Gastroesophageal sphincter (tissue), 4 donors: Measurements from ENCODE around the gene SKIDA1. TPM values are rescaled to one million over a fixed set of nuclear protein-coding genes. Genes with fewer than 3 reads are reported as not detected.

ENCODE experiments used
- ATAC-seq: fragments of 150-250 bp; one replicate; pipeline ENCODE4 v1.9.1; 2016; ENCODE audit warnings: mild to moderate bottlenecking, moderate library complexity
- H3K27ac ChIP-seq, 4 donors: fragments of 200-600 bp; sonication (generic) in 3 of 4; 1 replicate in 3 of 4; 2 replicates in 1 of 4; pipeline ENCODE4 v1.5.1; 2016 to 2019
- H3K27me3 ChIP-seq: fragments of 200-600 bp; sonication (generic); one replicate; pipeline ENCODE4 v1.5.1; 2019
- H3K36me3 ChIP-seq, 2 donors: fragments of 200-600 bp; sonication (generic); one replicate each; pipeline ENCODE4 v1.5.1; 2019; ENCODE audit warnings: control low read depth in 1 of 2
- H3K4me1 ChIP-seq, 3 donors: fragments of 200-600 bp; sonication (generic); 1 replicate in 2 of 3; 2 replicates in 1 of 3; pipeline ENCODE4 v1.5.1; 2016 to 2019; ENCODE audit warnings: control low read depth in 2 of 3
- H3K4me3 ChIP-seq, 2 donors: fragments of 200-600 bp; sonication (generic); one replicate each; pipeline ENCODE4 v1.5.1; 2019; ENCODE audit warnings: mild to moderate bottlenecking in 1 of 2, moderate library complexity in 1 of 2
- H3K9me3 ChIP-seq, 3 donors: fragments of 200-600 bp; sonication (generic); one replicate each; pipeline ENCODE4 v1.5.1; 2017 to 2019; ENCODE audit warnings: control low read depth in 2 of 3
- CTCF ChIP-seq, 4 experiments: fragments of 200-600 bp in 2 of 4; fragments of 450-650 bp in 2 of 4; sonication (generic) in 1 of 4; IDR thresholded peaks; one replicate each; pipeline ENCODE4 v1.5.1; 2017 to 2019; ENCODE audit warnings: antibody characterized with exemption in 4 of 4, mild to moderate bottlenecking in 2 of 4, moderate library complexity in 2 of 4
- EP300 ChIP-seq: sonication (generic); formaldehyde crosslinking; IDR thresholded peaks from one replicate; pipeline ENCODE4 v1.6.1; 2017; ENCODE audit warnings: antibody characterized with exemption, mild to moderate bottlenecking
- POLR2A ChIP-seq, 2 donors: fragments of 450-650 bp; IDR thresholded peaks; one replicate each; pipeline ENCODE4 v1.6.1; 2017; ENCODE audit warnings: antibody characterized with exemption in 2 of 2, mild to moderate bottlenecking in 2 of 2, moderate library complexity in 1 of 2
- POLR2AphosphoS5 ChIP-seq: sonication (generic); formaldehyde crosslinking; IDR thresholded peaks from one replicate; pipeline ENCODE4 v1.6.1; 2017; ENCODE audit warnings: antibody characterized with exemption
- WGBS, 2 donors: methylation state at CpG; one replicate each; pipeline ENCODE4 v1.1.5; 2018; ENCODE audit warnings: low coverage in 1 of 2; 5-methylcytosine and 5-hydroxymethylcytosine counted together
- total RNA-seq, 4 donors: library from RNA; depleted of rRNA; stranded (reverse); fragments of >200 nt; gene quantifications; one replicate each; pipeline ENCODE4 v1.1.0, GENCODE V29; 2016

Gene SKIDA1
- total RNA-seq, 4 donors from 2014 or later: 0.74 to 6.5 (median 2.1) TPM

- no peak for ATAC-seq
- Histone ChIP-seq H3K4me3 (peak overlapping the region; percentile 68 to 91), H3K27ac (peak overlapping the region; percentile 47 to 98 (median 96)), H3K36me3 (peaks cover 0 to 39% of the 10 kb centered on the region in 2 donors), H3K27me3 (no peaks in the 10 kb centered on the region), H3K9me3 (no peaks in the 10 kb centered on the region), H3K4me1 (peaks cover 3 to 58% (median 5%) of the 10 kb centered on the region in 3 donors)
- TF ChIP-seq POLR2AphosphoS5 (no peak), EP300 (no peak), POLR2A (IDR thresholded peaks at IDR 0.05) (no peak), CTCF (IDR thresholded peaks at IDR 0.05) (no peak)
- WGBS, 2 donors: 27 to 38% methylated on average over 4 to 8 of the region's 9 CpGs
Measured at GRCh38 chr10:21535494-21535965, 10.0 kb upstream of the SKIDA1 start.

- TF ChIP-seq CTCF (IDR thresholded peaks at IDR 0.05) (peak in 1 of 4 experiments; percentile 46), POLR2AphosphoS5 (no peak)
- peak overlapping the region; percentile 70 to 98 (median 96) for H3K27ac ChIP-seq
- H3K27me3 ChIP-seq: no peaks in the 10 kb centered on the region
- peaks cover 3 to 61% (median 5%) of the 10 kb centered on the region in 3 donors for H3K4me1 ChIP-seq
- H3K4me3 ChIP-seq: peak overlapping the region; percentile 68 to 91
- H3K9me3 ChIP-seq: no peaks in the 10 kb centered on the region
- peaks cover 0 to 32% of the 10 kb centered on the region in 2 donors for H3K36me3 ChIP-seq
- peak; percentile 16 for ATAC-seq
- 0% methylated on average over 3 of the region's 96 CpGs; no CpG with 5 or more reads in 1 of the 2 donors for WGBS, 2 donors
Measured at GRCh38 chr10:21534604-21535493, 9.4 kb upstream of the SKIDA1 start.

GRCh38 chr10:21534280-21534586 lies 8.8 kb upstream of the SKIDA1 start:
- ATAC-seq: no peak
- Histone ChIP-seq H3K27ac (peak overlapping the region; percentile 70 to 98 (median 96)), H3K27me3 (no peaks in the 10 kb centered on the region), H3K4me1 (peaks cover 3 to 61% (median 5%) of the 10 kb centered on the region in 3 donors), H3K4me3 (peak overlapping the region; percentile 68 to 91), H3K36me3 (peaks cover 0 to 26% of the 10 kb centered on the region in 2 donors), H3K9me3 (no peaks in the 10 kb centered on the region)
- TF ChIP-seq EP300: no peak
- WGBS, 2 donors: no CpG with 5 or more reads among the region's 26 CpGs

- peaks cover 3 to 61% (median 5%) of the 10 kb centered on the region in 3 donors for H3K4me1 ChIP-seq
- H3K27me3 ChIP-seq: no peaks in the 10 kb centered on the region
- peak within 1 kb of the TSS; percentile 70 to 98 (median 96) for H3K27ac ChIP-seq
- no peaks in the 10 kb centered on the region for H3K9me3 ChIP-seq
- peaks cover 0 to 20% of the 10 kb centered on the region in 2 donors for H3K36me3 ChIP-seq
- TF ChIP-seq POLR2AphosphoS5 (peak; percentile 72), POLR2A (IDR thresholded peaks at IDR 0.05) (peak; percentile 74 to 84), CTCF (IDR thresholded peaks at IDR 0.05) (peak in 3 of 4 experiments; percentile 49 to 78 (median 65)), EP300 (no peak)
- 0% methylated on average over 2 to 5 of the region's 74 CpGs for WGBS, 2 donors
- peak; percentile 96 for ATAC-seq
- H3K4me3 ChIP-seq: peak within 1 kb of the TSS; percentile 68 to 91
Measured at GRCh38 chr10:21533467-21534279, 8.2 kb upstream of the SKIDA1 start, which contains the start of gene MLLT10. Gene MLLT10, plus strand, starts transcription at chr10:21534232. Its CDS starts 413 bp downstream, at chr10:21534645.
